HG02763 (cell line): ENCODE data around the gene AKAP17A.
"Not testable (repeated sequence)": the region's sequence is repeated elsewhere in the genome, so short reads cannot be mapped to it uniquely, and the experiment has no call there.

Experiments
- ATAC-seq: cut with Tn5 transposase; IDR thresholded peaks from one replicate; pipeline ENCODE4 v1.9.1; 2021; ENCODE audit warnings: mild to moderate bottlenecking, moderate library complexity; ENCODE audit not compliant: unreplicated experiment

The AKAP17A gene, protein sequence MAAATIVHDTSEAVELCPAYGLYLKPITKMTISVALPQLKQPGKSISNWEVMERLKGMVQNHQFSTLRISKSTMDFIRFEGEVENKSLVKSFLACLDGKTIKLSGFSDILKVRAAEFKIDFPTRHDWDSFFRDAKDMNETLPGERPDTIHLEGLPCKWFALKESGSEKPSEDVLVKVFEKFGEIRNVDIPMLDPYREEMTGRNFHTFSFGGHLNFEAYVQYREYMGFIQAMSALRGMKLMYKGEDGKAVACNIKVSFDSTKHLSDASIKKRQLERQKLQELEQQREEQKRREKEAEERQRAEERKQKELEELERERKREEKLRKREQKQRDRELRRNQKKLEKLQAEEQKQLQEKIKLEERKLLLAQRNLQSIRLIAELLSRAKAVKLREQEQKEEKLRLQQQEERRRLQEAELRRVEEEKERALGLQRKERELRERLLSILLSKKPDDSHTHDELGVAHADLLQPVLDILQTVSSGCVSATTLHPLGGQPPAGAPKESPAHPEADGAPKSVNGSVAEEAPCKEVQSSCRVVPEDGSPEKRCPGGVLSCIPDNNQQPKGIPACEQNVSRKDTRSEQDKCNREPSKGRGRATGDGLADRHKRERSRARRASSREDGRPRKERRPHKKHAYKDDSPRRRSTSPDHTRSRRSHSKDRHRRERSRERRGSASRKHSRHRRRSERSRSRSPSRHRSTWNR

DNA sequence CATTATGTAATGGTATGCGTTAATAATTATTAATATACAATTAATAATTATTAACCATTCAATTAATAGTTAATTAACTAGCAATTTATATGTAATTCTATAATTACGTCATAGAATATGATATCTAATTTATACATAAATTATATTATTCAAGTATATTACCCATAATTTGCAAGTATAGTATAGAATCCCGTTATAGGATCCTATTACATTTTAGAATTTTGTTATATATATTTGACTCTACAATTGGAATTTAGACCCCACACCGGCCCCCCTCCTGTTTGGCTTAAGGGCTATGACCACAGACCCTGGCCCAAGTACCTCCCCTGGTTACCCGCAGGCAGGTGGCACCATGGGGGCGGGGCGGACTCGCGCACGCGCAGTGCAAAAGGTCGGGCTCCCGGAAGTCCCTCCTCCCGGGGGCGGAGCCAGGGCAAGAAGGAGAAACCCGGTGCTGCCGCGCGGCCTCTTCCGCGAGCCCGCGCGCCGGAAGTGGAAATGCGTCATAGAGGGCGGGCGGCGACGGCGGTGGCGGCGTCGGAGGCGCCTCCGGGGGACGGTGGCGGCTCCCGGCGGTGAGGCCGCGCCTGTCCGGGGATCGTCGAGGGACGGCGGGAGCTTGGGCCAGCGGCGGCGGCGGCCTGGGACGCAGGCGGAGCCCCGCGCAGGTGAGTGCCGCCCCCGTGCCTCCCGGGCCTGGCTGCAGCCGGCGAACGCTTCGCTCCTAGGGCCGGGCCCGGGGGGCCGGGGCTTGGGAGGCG, at the start of gene AKAP17A:
AKAP17A (plus strand) TSS at position 503 of the 761 bp plus-strand sequence. CDS start 1,859 bp downstream, outside the sequence.
- ATAC-seq, result peak; percentile 91

GRCh38 chrX:1542994-1543725, 48.2 kb upstream of the AKAP17A start:
- ATAC-seq, result no peak

DNA sequence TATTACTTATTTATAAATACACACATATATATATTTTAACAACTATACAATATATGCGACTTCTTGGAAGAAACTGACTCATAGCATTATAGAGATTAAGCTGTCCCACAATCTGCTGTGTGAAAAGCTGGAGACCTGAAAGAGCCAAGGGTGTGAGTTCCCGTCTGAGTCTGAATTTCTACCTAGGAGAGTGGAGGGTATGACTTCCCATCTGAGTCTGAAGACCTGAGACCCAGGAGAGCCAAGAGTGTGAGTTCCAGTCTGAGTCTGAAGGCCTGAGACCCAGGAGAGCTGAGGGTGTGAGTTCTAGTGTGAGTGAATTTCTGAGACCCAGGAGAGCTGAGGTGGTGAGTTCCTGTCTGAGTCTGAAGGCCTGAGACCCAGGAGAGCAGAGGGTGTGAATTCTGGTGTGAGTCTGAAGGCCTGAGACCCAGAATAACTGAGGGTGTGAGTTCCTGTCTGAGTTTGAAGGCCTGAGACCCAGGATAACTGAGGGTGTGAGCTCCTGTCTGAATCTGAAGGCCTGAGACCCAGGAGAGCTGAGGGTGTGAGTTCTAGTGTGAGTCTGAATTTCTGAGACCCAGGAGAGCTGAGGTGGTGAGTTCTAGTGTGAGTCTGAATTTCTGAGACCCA, 45.5 kb upstream of the AKAP17A start:
- ATAC-seq, result no peak

GRCh38 chrX:1546691-1547251, 44.6 kb upstream of the AKAP17A start:
- ATAC-seq, result no peak

GRCh38 chrX:1551959-1552546, 39.4 kb upstream of the AKAP17A start:
- no peak for ATAC-seq

DNA sequence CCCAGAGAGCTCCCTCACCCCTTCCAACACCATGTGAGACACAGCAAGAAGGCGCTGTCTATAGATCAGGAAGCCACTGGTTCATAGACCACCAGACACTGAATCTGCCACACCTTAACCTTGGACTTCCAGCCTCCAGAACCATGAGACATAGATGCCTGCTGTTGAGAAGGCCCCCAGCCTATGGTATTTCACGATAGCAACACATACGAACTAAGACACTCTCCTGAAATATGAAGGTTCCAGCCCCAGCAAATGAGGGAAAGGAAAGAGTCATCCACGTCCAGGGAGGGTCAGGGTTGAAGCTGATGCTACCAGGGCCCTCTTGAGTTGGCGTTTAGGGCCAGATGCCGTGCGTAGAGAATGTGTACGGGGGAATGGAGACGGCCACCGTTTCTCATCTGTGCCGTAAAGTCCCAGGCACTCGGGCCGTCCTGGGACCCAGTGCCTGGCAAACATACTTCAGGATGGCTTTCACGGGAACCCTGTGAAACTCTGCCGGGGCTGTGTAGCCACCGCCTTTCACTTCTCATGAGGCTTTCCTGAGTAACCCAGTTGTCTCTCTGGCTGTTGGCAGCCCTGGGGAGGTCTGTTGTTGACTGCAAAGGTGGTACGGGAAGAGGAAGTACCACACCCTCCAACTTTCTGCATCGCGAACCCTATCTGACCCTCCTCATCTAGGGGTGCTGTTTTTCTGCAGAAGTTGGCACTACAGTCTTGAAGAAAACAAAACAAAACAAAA, 36.8 kb upstream of the AKAP17A start:
- no peak for ATAC-seq

DNA sequence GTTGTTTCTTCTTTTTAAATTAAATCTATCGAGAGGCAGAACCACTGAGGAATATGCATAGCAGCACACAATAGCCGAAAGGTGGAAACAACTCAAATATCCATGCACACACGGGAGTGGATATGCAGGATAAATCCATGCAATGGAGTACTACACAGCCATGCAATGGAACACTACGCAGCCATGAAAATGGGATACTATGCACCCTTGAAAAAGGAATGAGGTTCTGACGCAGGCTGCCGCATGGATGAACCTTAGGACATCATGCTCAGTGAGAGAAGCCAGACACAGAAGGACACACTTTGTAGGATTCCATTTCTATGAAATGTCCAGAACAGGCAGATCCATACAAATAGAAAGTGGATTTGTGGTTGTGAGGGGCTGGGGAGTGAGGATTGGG, 36.0 kb upstream of the AKAP17A start:
- ATAC-seq, result no peak

DNA sequence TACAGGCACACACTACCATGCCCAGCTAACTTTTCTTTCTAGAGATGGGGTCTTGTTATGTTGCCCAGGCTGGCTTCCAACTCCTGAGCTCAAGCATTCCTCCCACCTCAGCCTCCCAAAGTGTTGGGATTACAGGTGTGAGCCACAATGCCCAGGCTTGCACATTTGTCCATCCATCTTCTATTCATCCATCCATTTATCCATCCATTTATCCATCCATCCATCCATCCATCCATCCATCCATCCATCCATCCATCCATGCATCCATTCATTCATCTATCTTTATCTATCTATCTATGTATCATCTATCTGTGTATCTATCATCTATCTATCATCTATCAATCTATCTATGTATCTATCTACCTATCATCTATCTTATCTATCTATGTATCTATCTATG, 34.0 kb upstream of the AKAP17A start:
- ATAC-seq, result not testable (repeated sequence)

- no peak for ATAC-seq
Measured at GRCh38 chrX:1558761-1559468, 32.5 kb upstream of the AKAP17A start.

GRCh38 chrX:1561164-1561563, 30.2 kb upstream of the AKAP17A start:
- ATAC-seq, result no peak

- not testable (repeated sequence) for ATAC-seq
Measured at GRCh38 chrX:1564077-1564476, 27.3 kb upstream of the AKAP17A start.

- ATAC-seq, result no peak
Measured at GRCh38 chrX:1564750-1565683, 26.4 kb upstream of the AKAP17A start.

GRCh38 chrX:1574181-1574580, 17.2 kb upstream of the AKAP17A start:
- not testable (repeated sequence) for ATAC-seq

DNA sequence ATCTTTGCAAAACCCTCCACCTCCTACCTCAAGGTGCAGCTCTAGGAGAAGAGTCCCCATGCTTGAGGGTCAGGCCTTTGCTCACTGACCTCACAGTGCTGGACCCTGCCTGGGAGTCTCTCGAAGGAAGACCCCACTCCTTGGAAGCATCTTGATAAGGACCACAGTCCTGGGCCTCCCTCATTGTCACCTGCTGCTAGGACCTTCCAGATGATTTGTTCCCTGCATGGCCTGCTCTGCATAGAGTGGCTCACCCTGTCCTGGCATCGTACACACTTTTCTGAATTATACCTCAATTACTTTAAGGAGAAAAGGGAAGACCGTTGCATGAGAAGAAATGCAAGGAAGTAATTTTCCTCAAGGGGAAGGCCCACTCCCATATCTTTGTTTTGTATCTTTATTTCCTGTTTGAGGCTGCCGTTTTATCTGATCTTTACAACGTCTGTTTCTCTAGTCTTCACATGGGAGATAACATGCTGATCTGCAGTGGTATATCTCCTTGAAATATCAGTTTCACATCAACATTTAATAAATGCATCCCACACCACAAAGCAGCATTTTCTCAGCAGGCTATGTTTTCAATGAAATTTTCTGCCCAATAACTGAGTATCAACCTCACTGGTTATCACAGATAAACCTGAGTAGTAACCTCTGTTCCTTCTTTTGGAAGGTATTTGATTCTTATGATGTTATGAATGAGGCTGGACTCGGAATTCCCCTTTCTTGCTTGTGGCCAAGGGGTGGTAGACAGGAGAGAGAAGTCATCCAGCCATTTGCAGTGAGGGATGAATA, 15.0 kb upstream of the AKAP17A start:
- no peak for ATAC-seq

- ATAC-seq, result no peak
Measured at GRCh38 chrX:1577845-1578244, 13.6 kb upstream of the AKAP17A start.

DNA sequence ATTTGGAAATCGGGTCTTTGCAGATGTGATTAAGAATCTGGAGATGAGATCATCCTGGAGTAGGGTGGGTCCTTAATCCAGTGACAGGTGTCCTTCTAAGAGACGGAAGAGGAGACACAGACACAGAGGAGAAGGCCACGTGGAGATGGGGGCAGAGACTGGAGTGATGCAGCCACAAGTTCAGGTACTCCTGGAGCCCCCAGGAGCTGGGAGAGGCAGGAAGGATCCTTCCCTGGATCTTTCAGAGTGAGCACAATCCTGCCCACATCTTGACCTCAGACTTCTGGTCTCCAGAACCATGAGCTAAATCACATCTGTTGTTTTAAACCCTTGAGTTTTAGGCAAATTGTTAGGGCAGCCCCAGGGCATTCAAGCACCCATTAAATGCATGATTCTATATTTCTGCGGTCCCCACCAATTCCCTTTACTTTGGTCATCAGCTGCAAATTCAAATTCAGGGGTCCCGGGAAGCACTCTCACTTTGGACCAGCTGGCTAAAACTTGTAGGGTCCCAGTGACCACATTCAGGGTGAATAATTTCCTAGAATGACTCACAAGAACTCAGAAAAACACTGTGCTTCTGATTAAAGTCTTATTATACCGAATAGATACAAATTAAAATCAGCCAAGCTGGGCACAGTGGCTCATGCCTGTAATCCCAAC, 12.8 kb upstream of the AKAP17A start:
- ATAC-seq, result no peak
